NCI-H2029 treated with DMSO at 0.1 percent for 48 hours (cell line): ENCODE data around the gene NEIL3.
A peak's percentile ranks its signal among the peaks of the same experiment; 100 is the strongest.

ENCODE experiments used
- DNase-seq: peaks from one replicate; lab custom pipeline; 2025; lab: John Stamatoyannopoulos, UW

NEIL3 gene

GRCh38 chr4:177309522-177310371 is at the start of gene NEIL3:
TSS of gene NEIL3 (plus strand) at chr4:177309874. CDS start at chr4:177309954, 80 bp downstream.
- peak; percentile 48 for DNase-seq

- DNase-seq: no peak
Measured at GRCh38 chr4:177263818-177264217, 45.9 kb upstream of the NEIL3 start.

- no peak for DNase-seq
Measured at GRCh38 chr4:177264788-177265422, 44.8 kb upstream of the NEIL3 start.

GRCh38 chr4:177265729-177266128 is 43.9 kb upstream of the NEIL3 start:
- no peak for DNase-seq

GRCh38 chr4:177266506-177266905 is 43.2 kb upstream of the NEIL3 start:
- no peak for DNase-seq

GRCh38 chr4:177267911-177268310 is 41.8 kb upstream of the NEIL3 start:
- DNase-seq: no peak

GRCh38 chr4:177271091-177271490 is 38.6 kb upstream of the NEIL3 start:
- no peak for DNase-seq

GRCh38 chr4:177271915-177272766 is 37.5 kb upstream of the NEIL3 start:
- no peak for DNase-seq

- DNase-seq: no peak
Measured at GRCh38 chr4:177275999-177276398, 33.7 kb upstream of the NEIL3 start.

GRCh38 chr4:177281351-177281909 is 28.2 kb upstream of the NEIL3 start:
- no peak for DNase-seq

- no peak for DNase-seq
Measured at GRCh38 chr4:177282284-177282835, 27.3 kb upstream of the NEIL3 start.

- no peak for DNase-seq
Measured at GRCh38 chr4:177283167-177283566, 26.5 kb upstream of the NEIL3 start.

GRCh38 chr4:177285953-177286352 is 23.7 kb upstream of the NEIL3 start:
- no peak for DNase-seq

GRCh38 chr4:177287255-177287654 is 22.4 kb upstream of the NEIL3 start:
- DNase-seq: no peak

- no peak for DNase-seq
Measured at GRCh38 chr4:177288335-177288734, 21.3 kb upstream of the NEIL3 start.

- DNase-seq: no peak
Measured at GRCh38 chr4:177290780-177291179, 18.9 kb upstream of the NEIL3 start.

- DNase-seq: no peak
Measured at GRCh38 chr4:177292171-177292570, 17.5 kb upstream of the NEIL3 start.

- no peak for DNase-seq
Measured at GRCh38 chr4:177293208-177294033, 16.3 kb upstream of the NEIL3 start.

- no peak for DNase-seq
Measured at GRCh38 chr4:177297785-177298391, 11.8 kb upstream of the NEIL3 start.

- no peak for DNase-seq
Measured at GRCh38 chr4:177301126-177301639, 8.5 kb upstream of the NEIL3 start.
